Heart left ventricle (tissue), 16 donors: ENCODE results near the gene ABR. TPM values are rescaled to one million over a fixed set of nuclear protein-coding genes. Genes with fewer than 3 reads are reported as not detected.
A peak's percentile ranks its signal among the peaks of the same experiment; 100 is the strongest.

Source experiments
- ATAC-seq, 4 donors: fragments of 200-7000 bp; cut with Tn5 transposase; one replicate each; pipeline ENCODE4 v1.9.1; 2020 to 2022; ENCODE audit warnings: moderate library complexity in 4 of 4, mild to moderate bottlenecking in 3 of 4, moderate number of reproducible peaks in 1 of 4
- DNase-seq, 5 donors: peaks; one replicate each; pipeline ENCODE4 v3.0.0-alpha.2; 2020
- H3K27ac ChIP-seq, 12 donors: fragments of 200-600 bp; sonication (generic) in 4 of 12; one replicate each; pipeline versions ENCODE4 v1.5.0 to v1.8.0; 2016 to 2022; ENCODE audit warnings: mild to moderate bottlenecking in 2 of 12
- H3K27me3 ChIP-seq, 9 donors: fragments of 200-600 bp; sonication (generic) in 2 of 9; one replicate each; pipeline versions ENCODE4 v1.5.1 to v1.8.0; 2016 to 2022; ENCODE audit warnings: mild to moderate bottlenecking in 3 of 9
- H3K36me3 ChIP-seq, 9 donors: fragments of 200-600 bp; sonication (generic) in 2 of 9; one replicate each; pipeline versions ENCODE4 v1.5.0 to v1.8.0; 2018 to 2022; ENCODE audit warnings: mild to moderate bottlenecking in 2 of 9
- H3K4me1 ChIP-seq, 12 donors: fragments of 200-600 bp; sonication (generic) in 4 of 12; one replicate each; pipeline versions ENCODE4 v1.5.0 to v1.8.0; 2016 to 2022; ENCODE audit warnings: mild to moderate bottlenecking in 3 of 12
- H3K4me3 ChIP-seq, 12 donors: fragments of 200-600 bp; sonication (generic) in 4 of 12; one replicate each; pipeline versions ENCODE4 v1.5.0 to v1.8.0; 2017 to 2022; ENCODE audit warnings: mild to moderate bottlenecking in 9 of 12, moderate library complexity in 4 of 12
- H3K9me3 ChIP-seq, 12 donors: fragments of 200-600 bp; sonication (generic) in 4 of 12; one replicate each; pipeline versions ENCODE4 v1.5.0 to v1.8.0; 2016 to 2022; ENCODE audit warnings: mild to moderate bottlenecking in 1 of 12
- POLR2A ChIP-seq, 2 donors: fragments of 450-650 bp; IDR thresholded peaks; one replicate each; pipeline ENCODE4 v1.6.1; 2017; ENCODE audit warnings: antibody characterized with exemption in 2 of 2, mild to moderate bottlenecking in 2 of 2, moderate library complexity in 2 of 2
- WGBS, 4 donors: extraction: QIAGEN DNeasy Blood & Tissue Kit in 2 of 4; methylation state at CpG; one replicate each; pipeline versions ENCODE4 v1.1.5 to v1.1.7; 2013 to 2018; 5-methylcytosine and 5-hydroxymethylcytosine counted together
- intact Hi-C, 10 donors: fragments of 100-400 bp; cut with DNase I; formaldehyde crosslinking; loops; one replicate each; pipeline versions ENCODE4 v1.11.1 to v1.14.2; 2022
- polyA plus RNA-seq, 2 donors: library from polyadenylated mRNA; stranded (reverse); fragments of 200-250 nt; gene quantifications; one replicate each; pipeline ENCODE4 v1.2.3, GENCODE V29; 2013
- total RNA-seq, 9 donors: library from RNA; depleted of rRNA in 2 of 9; stranded (reverse); fragments of >200 nt in 2 of 9; fragmentation: NEBNext Ultra II Directional in 3 of 9; extraction: Animal tissue kit (Norgen Biotek cat#: 25700) in 3 of 9; gene quantifications; one replicate each; pipeline versions ENCODE4 v1.1.0 to v1.2.4, GENCODE V29; 2016 to 2023
- TF ChIP-seq, protein P1 (sequence below), 12 donors: fragments of 200-600 bp; sonication (generic) in 4 of 12; IDR thresholded peaks; one replicate each; pipeline versions ENCODE4 v1.5.0 to v1.8.0; 2018 to 2022; ENCODE audit warnings: antibody characterized with exemption in 12 of 12, mild to moderate bottlenecking in 5 of 12
- donor health status: ischemic (EF 13 %, LVEDD 7.1; RV severe dilation, severe dysfunction).
- donor health status: healthy with polysubstance abuse.
- donor health status: DM: no; HTN: yes; CAD: no.
- donor health status: DM: no; HTN: no; CAD: no.
- donor health status: ischemic (EF 25% LVEDD 6.9; RV normal size, moderate dysfunction).
- donor health status: ischemic (EF 25% LVEDD 5.7; RV mildly dilated, moderate dysfunction).
- donor health status: healthy.
- donor health status: DM: yes; HTN: yes; CAD: no.
- donor health status: ischemic (EF 35%, LVEDD 5.7; RV mildly dilated, moderate dysfunction).
- donor health status: nonischemic (EF 11% LVEDD 7.7; RV severe dilation, severe dysfunction).
- donor health status: DM: yes; HTN: yes; CAD: no.
- donor health status: PGD.
- donor health status: ischemic (EF 29% LVEDD 5.4; RV normal size, mild dysfunction).
- donor health status: nonischemic (EF 23%, LVEDD 6.1; RV moderate dilation, normal function).

Gene ABR
- total and polyA plus RNA-seq, 11 donors: 64.5 to 171 (median 149) TPM

DNA sequence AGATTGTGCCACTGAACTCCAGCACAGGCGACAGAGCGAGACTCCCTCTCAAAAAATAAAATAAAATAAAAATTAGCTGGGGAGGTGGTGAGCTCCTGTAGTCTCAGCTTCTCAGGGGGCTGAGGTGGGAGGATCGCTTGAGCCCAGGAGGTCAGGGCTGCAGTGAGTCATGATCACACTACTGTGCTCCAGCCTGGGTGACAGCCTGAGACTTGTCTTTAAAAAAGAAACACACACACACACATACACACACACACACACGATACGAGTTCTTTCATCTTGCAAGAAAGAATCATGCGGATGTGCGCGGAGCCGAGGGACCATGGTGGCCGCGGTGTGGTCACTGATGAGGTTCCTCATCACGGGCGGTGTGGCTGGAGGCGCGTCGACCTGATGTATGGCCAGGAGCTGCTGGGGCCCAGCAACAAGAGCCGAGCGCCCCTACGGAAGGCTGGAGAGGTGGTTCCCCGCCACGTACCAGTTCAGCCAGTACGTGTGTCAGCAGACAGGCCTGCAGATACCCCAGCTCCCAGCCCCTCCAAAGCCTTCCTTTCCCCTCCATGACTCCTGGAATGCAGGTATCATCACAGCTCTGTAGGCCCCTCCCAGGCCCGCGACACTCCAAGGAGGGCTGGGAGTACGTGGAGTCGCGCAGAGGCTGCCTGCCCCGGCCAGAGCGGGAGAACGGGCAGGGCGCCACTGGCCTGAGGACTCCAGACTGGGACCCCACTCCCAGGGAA, 220.9 kb downstream of the ABR start:
- Histone ChIP-seq H3K27me3 (no peaks in the 10 kb centered on the region), H3K9me3 (no peaks in the 10 kb centered on the region), H3K36me3 (no peaks in the 10 kb centered on the region), H3K4me3 (no peak overlapping the region), H3K4me1 (peaks cover 0 to 15% (median 5%) of the 10 kb centered on the region in 12 donors), H3K27ac (peak overlapping the region in 1 of 12 donors; percentile 83)
- DNase-seq (peak in 1 of 5 donors; percentile 46), ATAC-seq (no peak)
- TF ChIP-seq POLR2A (IDR thresholded peaks at IDR 0.05): no peak
- TF ChIP-seq, protein P1, sequence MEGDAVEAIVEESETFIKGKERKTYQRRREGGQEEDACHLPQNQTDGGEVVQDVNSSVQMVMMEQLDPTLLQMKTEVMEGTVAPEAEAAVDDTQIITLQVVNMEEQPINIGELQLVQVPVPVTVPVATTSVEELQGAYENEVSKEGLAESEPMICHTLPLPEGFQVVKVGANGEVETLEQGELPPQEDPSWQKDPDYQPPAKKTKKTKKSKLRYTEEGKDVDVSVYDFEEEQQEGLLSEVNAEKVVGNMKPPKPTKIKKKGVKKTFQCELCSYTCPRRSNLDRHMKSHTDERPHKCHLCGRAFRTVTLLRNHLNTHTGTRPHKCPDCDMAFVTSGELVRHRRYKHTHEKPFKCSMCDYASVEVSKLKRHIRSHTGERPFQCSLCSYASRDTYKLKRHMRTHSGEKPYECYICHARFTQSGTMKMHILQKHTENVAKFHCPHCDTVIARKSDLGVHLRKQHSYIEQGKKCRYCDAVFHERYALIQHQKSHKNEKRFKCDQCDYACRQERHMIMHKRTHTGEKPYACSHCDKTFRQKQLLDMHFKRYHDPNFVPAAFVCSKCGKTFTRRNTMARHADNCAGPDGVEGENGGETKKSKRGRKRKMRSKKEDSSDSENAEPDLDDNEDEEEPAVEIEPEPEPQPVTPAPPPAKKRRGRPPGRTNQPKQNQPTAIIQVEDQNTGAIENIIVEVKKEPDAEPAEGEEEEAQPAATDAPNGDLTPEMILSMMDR (IDR thresholded peaks at IDR 0.05): no peak
- WGBS, 4 donors: 92 to 94% (median 93%) methylated on average over 31 of the region's 31 CpGs
- intact Hi-C loops: no loop called here

- Histone ChIP-seq H3K27ac (peak overlapping the region in 1 of 12 donors; percentile 83), H3K4me3 (no peak overlapping the region), H3K9me3 (no peaks in the 10 kb centered on the region), H3K27me3 (no peaks in the 10 kb centered on the region), H3K4me1 (peaks cover 0 to 15% (median 5%) of the 10 kb centered on the region in 12 donors), H3K36me3 (no peaks in the 10 kb centered on the region)
- TF ChIP-seq, protein P1 (IDR thresholded peaks at IDR 0.05): no peak
- TF ChIP-seq POLR2A (IDR thresholded peaks at IDR 0.05): no peak
- intact Hi-C loops: no loop called here
- 68 to 79% (median 74%) methylated on average over 20 of the region's 20 CpGs for WGBS, 4 donors
- ATAC-seq (peak in 1 of 4 donors; percentile 41), DNase-seq (peak in 1 of 5 donors; percentile 17)
These were observed 221.8 kb downstream of the ABR start for GRCh38 chr17:957856-958421.

GRCh38 chr17:956905-957304, 222.9 kb downstream of the ABR start:
- TF ChIP-seq, protein P1 (IDR thresholded peaks at IDR 0.05): no peak
- TF ChIP-seq POLR2A (IDR thresholded peaks at IDR 0.05): no peak
- intact Hi-C loops: no loop called here
- Histone ChIP-seq H3K4me3 (no peak overlapping the region), H3K27ac (peak overlapping the region in 1 of 12 donors; percentile 83), H3K27me3 (no peaks in the 10 kb centered on the region), H3K36me3 (no peaks in the 10 kb centered on the region), H3K9me3 (no peaks in the 10 kb centered on the region), H3K4me1 (peaks cover 0 to 15% (median 5%) of the 10 kb centered on the region in 12 donors)
- WGBS, 4 donors: 60 to 74% (median 72%) methylated on average over 8 of the region's 8 CpGs
- ATAC-seq (no peak), DNase-seq (no peak)

- H3K9me3 ChIP-seq: no peaks in the 10 kb centered on the region
- no peaks in the 10 kb centered on the region for H3K27me3 ChIP-seq
- peaks cover 0 to 25% (median 9%) of the 10 kb centered on the region in 12 donors for H3K4me1 ChIP-seq
- ATAC-seq (peak in 2 of 4 donors; percentile 27 to 33), DNase-seq (peak in 2 of 5 donors; percentile 27 to 55)
- TF ChIP-seq, protein P1 (IDR thresholded peaks at IDR 0.05): no peak
- intact Hi-C loops: no loop called here
- H3K4me3 ChIP-seq: no peak overlapping the region
- 43 to 60% (median 48%) methylated on average over 23 of the region's 23 CpGs for WGBS, 4 donors
- H3K27ac ChIP-seq: peak overlapping the region in 1 of 12 donors; percentile 83
- H3K36me3 ChIP-seq: no peaks in the 10 kb centered on the region
These were observed 225.2 kb downstream of the ABR start for GRCh38 chr17:954431-955164.
